Activated CD8-positive, alpha-beta T cell treated with anti-CD3 and anti-CD28 coated beads for 36 hours (primary cell): ENCODE data around the gene GPSM1. TPM values are rescaled to one million over a fixed set of nuclear protein-coding genes. Genes with fewer than 3 reads are reported as not detected.

Source experiments
- ATAC-seq: fragments of 200-7000 bp; cut with Tn5 transposase; one replicate; pipeline ENCODE4 v1.10.0; 2021; ENCODE audit warnings: mild to moderate bottlenecking, moderate library complexity
- CTCF ChIA-PET: fragments of 350-600 bp; sonication (Branson Sonifier 250); formaldehyde crosslinking; loops from one replicate; lab custom pipeline; 2021; ENCODE audit warnings: antibody characterized with exemption; lab: Charles Lee
- POLR2A ChIA-PET: fragments of 350-600 bp; sonication (Branson Sonifier 250); formaldehyde crosslinking; loops from one replicate; lab custom pipeline; 2021; ENCODE audit warnings: antibody characterized with exemption; lab: Charles Lee
- DNase-seq: peaks from one replicate; pipeline ENCODE4 v3.0.0-alpha.2; 2020
- H3K27ac Mint-ChIP-seq: one replicate; pipeline ENCODE4 v1.8.0; 2021; ENCODE audit warnings: mild to moderate bottlenecking, mixed read lengths
- H3K27me3 Mint-ChIP-seq: one replicate; pipeline ENCODE4 v1.8.0; 2021; ENCODE audit warnings: mixed read lengths
- H3K36me3 Mint-ChIP-seq: one replicate; pipeline ENCODE4 v1.8.0; 2021; ENCODE audit warnings: low read depth, mixed read lengths
- H3K4me1 Mint-ChIP-seq: one replicate; pipeline ENCODE4 v1.8.0; 2021; ENCODE audit warnings: low read depth, mixed read lengths
- H3K4me3 Mint-ChIP-seq: one replicate; pipeline ENCODE4 v1.8.0; 2021; ENCODE audit warnings: mild to moderate bottlenecking, moderate library complexity, mixed read lengths
- H3K9me3 Mint-ChIP-seq: one replicate; pipeline ENCODE4 v1.8.0; 2021; ENCODE audit warnings: mixed read lengths
- intact Hi-C: fragments of 100-400 bp; cut with micrococcal nuclease; formaldehyde crosslinking; loops from one replicate; pipeline ENCODE4 v1.10.0; 2022
- total RNA-seq, 2 experiments: library from RNA; stranded (reverse); gene quantifications; one replicate each; pipeline ENCODE4 v1.2.3, GENCODE V29; 2021
- TF ChIP-seq, protein P1 (sequence below): fragments of 200-600 bp; IDR thresholded peaks from one replicate; pipeline ENCODE4 v1.8.0; 2022; ENCODE audit warnings: antibody characterized with exemption, mild to moderate bottlenecking

The GPSM1 gene
- total RNA-seq, 2 experiments from 2014 or later: 8.8 to 10.0 TPM

DNA sequence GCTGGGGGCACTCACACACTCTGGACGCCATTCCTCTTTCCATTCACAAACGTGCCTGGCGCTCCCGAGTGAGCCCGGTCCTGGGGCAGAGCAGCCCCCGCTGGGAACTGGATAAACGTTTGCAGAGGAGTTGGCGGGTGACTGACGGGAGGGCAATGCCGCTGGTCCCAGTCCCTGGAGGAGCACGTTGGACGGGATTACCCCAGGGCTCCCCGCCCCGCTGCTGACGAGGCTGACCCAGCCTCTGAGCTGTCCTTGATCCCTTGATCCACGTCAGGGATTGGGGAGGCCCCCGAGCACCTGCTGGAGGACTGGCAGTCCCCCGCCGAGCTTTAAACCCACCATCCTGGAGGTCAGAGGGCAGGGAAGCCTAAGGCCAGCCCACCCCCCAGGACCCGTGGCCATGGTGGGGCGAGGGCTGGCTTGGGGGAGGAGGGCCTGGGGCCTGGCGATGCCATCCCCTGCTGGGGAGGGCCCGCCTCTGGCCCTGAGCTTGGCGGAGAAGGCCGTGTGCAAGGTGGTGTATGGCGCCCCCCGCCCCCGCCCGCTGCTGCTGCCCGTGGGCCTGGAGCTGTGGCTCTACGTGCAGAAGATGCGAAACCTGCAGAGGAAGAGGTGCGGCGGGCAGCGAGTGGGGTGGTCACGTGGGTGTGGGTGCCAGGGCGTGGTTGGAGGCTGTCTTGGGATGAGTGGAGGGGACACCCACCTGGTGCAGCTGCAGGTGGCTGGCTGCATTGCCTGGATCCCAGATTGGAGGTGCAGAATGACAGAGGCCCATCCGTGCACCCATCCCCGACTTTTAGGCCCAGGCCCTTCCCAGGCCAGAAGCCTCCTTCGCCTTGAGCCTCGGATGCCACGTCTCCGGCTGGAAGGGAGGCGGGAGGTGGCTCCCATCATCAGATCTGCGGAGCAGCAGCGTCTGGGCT lies 4.5 kb downstream of the GPSM1 start:
- no peak for ATAC-seq
- TF ChIP-seq, protein P1, sequence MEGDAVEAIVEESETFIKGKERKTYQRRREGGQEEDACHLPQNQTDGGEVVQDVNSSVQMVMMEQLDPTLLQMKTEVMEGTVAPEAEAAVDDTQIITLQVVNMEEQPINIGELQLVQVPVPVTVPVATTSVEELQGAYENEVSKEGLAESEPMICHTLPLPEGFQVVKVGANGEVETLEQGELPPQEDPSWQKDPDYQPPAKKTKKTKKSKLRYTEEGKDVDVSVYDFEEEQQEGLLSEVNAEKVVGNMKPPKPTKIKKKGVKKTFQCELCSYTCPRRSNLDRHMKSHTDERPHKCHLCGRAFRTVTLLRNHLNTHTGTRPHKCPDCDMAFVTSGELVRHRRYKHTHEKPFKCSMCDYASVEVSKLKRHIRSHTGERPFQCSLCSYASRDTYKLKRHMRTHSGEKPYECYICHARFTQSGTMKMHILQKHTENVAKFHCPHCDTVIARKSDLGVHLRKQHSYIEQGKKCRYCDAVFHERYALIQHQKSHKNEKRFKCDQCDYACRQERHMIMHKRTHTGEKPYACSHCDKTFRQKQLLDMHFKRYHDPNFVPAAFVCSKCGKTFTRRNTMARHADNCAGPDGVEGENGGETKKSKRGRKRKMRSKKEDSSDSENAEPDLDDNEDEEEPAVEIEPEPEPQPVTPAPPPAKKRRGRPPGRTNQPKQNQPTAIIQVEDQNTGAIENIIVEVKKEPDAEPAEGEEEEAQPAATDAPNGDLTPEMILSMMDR: no peak
- CTCF ChIA-PET: no interaction called here

DNA sequence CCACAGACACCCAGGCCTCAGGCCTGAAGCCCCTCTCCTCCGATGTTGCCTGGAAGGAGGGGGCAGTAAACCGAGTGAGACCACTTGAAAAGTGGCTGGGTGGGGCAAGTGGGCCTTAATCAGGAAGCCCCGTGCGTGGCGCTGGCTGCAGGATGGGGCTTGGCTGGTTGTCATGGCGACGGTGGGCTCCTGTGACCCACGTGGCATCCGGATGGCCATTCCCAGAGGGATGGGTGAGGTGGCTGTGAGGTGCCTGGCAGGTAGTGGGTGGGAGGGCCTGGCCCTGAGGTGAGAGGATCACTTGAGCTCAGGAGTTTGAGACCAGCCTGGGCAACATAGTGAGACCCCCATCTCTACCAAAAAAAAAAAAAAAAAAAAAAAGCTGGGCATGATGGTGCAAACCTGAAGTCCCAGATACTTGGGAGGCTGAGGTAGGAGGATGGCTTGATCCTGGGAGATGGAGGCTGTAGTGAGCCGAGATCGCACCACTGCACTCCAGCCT lies 5.2 kb downstream of the GPSM1 start:
- intact Hi-C loops: no loop called here
- ChIA-PET POLR2A (no interaction called here), CTCF (no interaction called here)
- H3K36me3 Mint-ChIP-seq: no peaks in the 10 kb centered on the region
- no peaks in the 10 kb centered on the region for H3K27me3 Mint-ChIP-seq
- H3K4me1 Mint-ChIP-seq: peaks cover 4% of the 10 kb centered on the region
- H3K4me3 Mint-ChIP-seq: no peak overlapping the region
- DNase-seq: no peak
- no peak overlapping the region for H3K27ac Mint-ChIP-seq
- ATAC-seq: no peak
- no peaks in the 10 kb centered on the region for H3K9me3 Mint-ChIP-seq
- TF ChIP-seq, protein P1: no peak

More for the DNA sequence above, 4.5 kb downstream of the GPSM1 start:
- Mint-ChIP-seq H3K4me1 (peaks cover 5% of the 10 kb centered on the region), H3K36me3 (no peaks in the 10 kb centered on the region), H3K9me3 (no peaks in the 10 kb centered on the region), H3K4me3 (no peak overlapping the region), H3K27me3 (no peaks in the 10 kb centered on the region), H3K27ac (no peak overlapping the region)
- intact Hi-C loops: no loop called here
- DNase-seq: no peak
- POLR2A ChIA-PET: interaction anchor here (1.3 kb wide), 1 partner anchor 10 kb away, joined by 3 read pairs; no protein-coding TSS in a partner anchor

DNA sequence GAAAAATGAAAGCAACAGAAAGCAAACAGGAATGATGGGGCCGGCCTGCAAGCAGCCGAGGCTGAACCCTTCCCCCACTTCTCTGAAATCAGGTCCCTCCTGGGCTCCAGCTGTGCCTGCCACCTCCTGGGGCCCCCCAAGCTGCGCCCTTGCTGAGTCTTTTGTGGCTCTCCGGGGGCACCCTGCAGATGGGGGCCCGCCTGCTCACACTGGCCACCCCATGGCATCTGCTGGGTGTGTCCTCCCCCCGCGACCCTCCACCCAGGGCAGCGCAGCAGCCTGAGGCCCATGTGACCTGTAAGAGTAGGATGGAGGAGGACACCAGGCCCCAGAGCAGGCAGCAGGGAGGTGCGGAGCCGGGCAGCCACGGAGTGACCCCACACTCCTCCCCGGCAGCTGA lies 5.7 kb downstream of the GPSM1 start:
- Mint-ChIP-seq H3K36me3 (no peaks in the 10 kb centered on the region), H3K27me3 (no peaks in the 10 kb centered on the region), H3K4me1 (peaks cover 4% of the 10 kb centered on the region), H3K9me3 (no peaks in the 10 kb centered on the region), H3K27ac (no peak overlapping the region), H3K4me3 (no peak overlapping the region)
- DNase-seq: no peak
- TF ChIP-seq, protein P1: no peak
- CTCF ChIA-PET: no interaction called here
- intact Hi-C loops: no loop called here
- POLR2A ChIA-PET: no interaction called here
- ATAC-seq: no peak

DNA sequence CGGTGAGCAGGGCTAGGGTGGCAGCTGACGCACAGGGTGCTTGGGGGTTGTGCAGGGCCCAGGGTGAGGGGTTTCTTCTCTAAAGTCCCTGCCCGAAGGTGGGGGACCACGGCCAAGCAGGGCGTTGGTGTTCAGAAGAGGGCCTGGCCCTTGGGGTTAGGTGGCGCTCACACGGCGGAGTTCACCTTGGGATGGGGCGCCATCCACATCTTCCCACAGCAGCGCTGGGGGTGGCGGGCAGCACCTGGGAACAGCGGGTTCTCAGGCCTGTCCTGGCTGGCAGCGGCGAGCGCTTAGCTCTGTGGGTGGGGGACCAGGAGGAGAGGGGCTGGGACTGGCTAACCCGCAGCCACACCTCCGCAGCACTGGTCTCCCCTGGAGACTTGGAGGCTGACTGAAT lies 6.1 kb downstream of the GPSM1 start:
- ChIA-PET POLR2A (no interaction called here), CTCF (no interaction called here)
- Mint-ChIP-seq H3K9me3 (no peaks in the 10 kb centered on the region), H3K27ac (no peak overlapping the region), H3K27me3 (no peaks in the 10 kb centered on the region), H3K4me3 (no peak overlapping the region), H3K4me1 (peaks cover 4% of the 10 kb centered on the region), H3K36me3 (no peaks in the 10 kb centered on the region)
- intact Hi-C loops: no loop called here
- no peak for ATAC-seq
- TF ChIP-seq, protein P1: no peak
- no peak for DNase-seq

DNA sequence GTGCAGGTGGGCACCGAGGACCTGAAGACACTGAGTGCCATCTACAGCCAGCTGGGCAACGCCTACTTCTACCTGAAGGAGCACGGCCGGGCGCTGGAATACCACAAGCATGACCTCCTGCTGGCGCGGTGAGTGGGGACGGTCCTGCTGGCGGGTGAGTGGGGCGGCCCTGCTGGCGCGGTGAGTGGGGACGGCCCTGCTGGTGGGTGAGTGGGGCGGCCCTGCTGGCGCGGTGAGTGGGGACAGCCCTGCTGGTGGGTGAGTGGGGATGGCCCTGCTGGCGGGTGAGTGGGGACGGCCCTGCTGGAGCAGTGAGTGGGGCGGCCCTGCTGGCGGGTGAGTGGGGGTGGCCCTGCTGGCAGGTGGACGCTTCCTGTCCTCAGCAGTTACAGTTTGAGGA lies 7.2 kb downstream of the GPSM1 start:
- ChIA-PET CTCF (no interaction called here), POLR2A (no interaction called here)
- no peaks in the 10 kb centered on the region for H3K27me3 Mint-ChIP-seq
- H3K4me3 Mint-ChIP-seq: no peak overlapping the region
- DNase-seq: no peak
- H3K4me1 Mint-ChIP-seq: no peaks in the 10 kb centered on the region
- ATAC-seq: no peak
- no peak overlapping the region for H3K27ac Mint-ChIP-seq
- intact Hi-C loops: no loop called here
- TF ChIP-seq, protein P1: no peak
- H3K36me3 Mint-ChIP-seq: no peaks in the 10 kb centered on the region
- no peaks in the 10 kb centered on the region for H3K9me3 Mint-ChIP-seq
